Activated CD8-positive, alpha-beta T cell treated with anti-CD3 and anti-CD28 coated beads, Interleukin-2, amount 10 ng/mL, durations not matched to agents 7 days and 5 days (primary cell): ENCODE results near the gene MTFR1L. TPM values are rescaled to one million over a fixed set of nuclear protein-coding genes. Genes with fewer than 3 reads are reported as not detected.

Source experiments
- ATAC-seq: fragments of 150-1000 bp; cut with Tn5 transposase; one replicate; pipeline ENCODE4 v1.10.0; 2021; ENCODE audit warnings: moderate library complexity
- CTCF ChIA-PET: fragments of 350-600 bp; sonication (Branson Sonifier 250); formaldehyde crosslinking; loops from one replicate; lab custom pipeline; 2021; ENCODE audit warnings: antibody characterized with exemption; lab: Charles Lee
- POLR2A ChIA-PET: fragments of 350-600 bp; sonication (Branson Sonifier 250); formaldehyde crosslinking; loops from one replicate; lab custom pipeline; 2021; ENCODE audit warnings: antibody characterized with exemption; lab: Charles Lee
- DNase-seq: peaks from one replicate; pipeline ENCODE4 v3.0.0-alpha.2; 2020
- H3K27ac Mint-ChIP-seq: one replicate; pipeline ENCODE4 v1.8.0; 2021; ENCODE audit warnings: mild to moderate bottlenecking, mixed read lengths
- H3K27me3 Mint-ChIP-seq: one replicate; pipeline ENCODE4 v1.8.0; 2021; ENCODE audit warnings: low read depth, mixed read lengths
- H3K36me3 Mint-ChIP-seq: one replicate; pipeline ENCODE4 v1.8.0; 2021; ENCODE audit warnings: low read depth, mixed read lengths
- H3K4me1 Mint-ChIP-seq: one replicate; pipeline ENCODE4 v1.8.0; 2021; ENCODE audit warnings: low read depth, mixed read lengths
- H3K4me3 Mint-ChIP-seq: one replicate; pipeline ENCODE4 v1.8.0; 2021; ENCODE audit warnings: mild to moderate bottlenecking, mixed read lengths
- H3K9me3 Mint-ChIP-seq: one replicate; pipeline ENCODE4 v1.8.0; 2022; ENCODE audit warnings: mixed read lengths; ENCODE audit not compliant: insufficient read depth
- total RNA-seq, 2 experiments: library from RNA; stranded (reverse); gene quantifications; one replicate each; pipeline ENCODE4 v1.2.3, GENCODE V29; 2021

The MTFR1L gene
- total RNA-seq, 2 experiments from 2014 or later, result 26.2 to 26.7 TPM

- no peak for ATAC-seq
- CTCF ChIA-PET, result interaction anchor here (2.9 kb wide), 1 partner anchor 19 kb away, joined by 17 read pairs; no protein-coding TSS in a partner anchor
Measured at GRCh38 chr1:25877155-25877554, 57.4 kb downstream of the MTFR1L start.

GRCh38 chr1:25878690-25879089, 58.9 kb downstream of the MTFR1L start:
- DNase-seq, result no peak
- CTCF ChIA-PET, result no interaction called here
- H3K36me3 Mint-ChIP-seq, result no peaks in the 10 kb centered on the region
- ATAC-seq, result no peak
- peaks cover 11% of the 10 kb centered on the region for H3K4me1 Mint-ChIP-seq
- no peak overlapping the region for H3K4me3 Mint-ChIP-seq
- H3K27me3 Mint-ChIP-seq, result peaks cover 14% of the 10 kb centered on the region
- H3K27ac Mint-ChIP-seq, result no peak overlapping the region
- POLR2A ChIA-PET, result no interaction called here
- H3K9me3 Mint-ChIP-seq, result no peaks in the 10 kb centered on the region

More at GRCh38 chr1:25877155-25877554, 57.4 kb downstream of the MTFR1L start:
- no peaks in the 10 kb centered on the region for H3K9me3 Mint-ChIP-seq
- H3K27ac Mint-ChIP-seq, result no peak overlapping the region
- no peaks in the 10 kb centered on the region for H3K36me3 Mint-ChIP-seq
- no peak overlapping the region for H3K4me3 Mint-ChIP-seq
- DNase-seq, result no peak
- H3K4me1 Mint-ChIP-seq, result peaks cover 11% of the 10 kb centered on the region
- POLR2A ChIA-PET, result no interaction called here
- H3K27me3 Mint-ChIP-seq, result peaks cover 14% of the 10 kb centered on the region

GRCh38 chr1:25879675-25880074, 59.9 kb downstream of the MTFR1L start:
- ChIA-PET POLR2A (no interaction called here), CTCF (interaction anchor here (1.2 to 1.6 kb wide), 2 partner anchors 16 to 118 kb away, joined by 3 to 6 read pairs; partner anchors contain the start of gene PAFAH2)
- H3K4me1 Mint-ChIP-seq, result peaks cover 9% of the 10 kb centered on the region
- H3K36me3 Mint-ChIP-seq, result no peaks in the 10 kb centered on the region
- no peak overlapping the region for H3K27ac Mint-ChIP-seq
- ATAC-seq (no peak), DNase-seq (no peak)
- H3K27me3 Mint-ChIP-seq, result peaks cover 14% of the 10 kb centered on the region
- H3K4me3 Mint-ChIP-seq, result no peak overlapping the region
- H3K9me3 Mint-ChIP-seq, result no peaks in the 10 kb centered on the region

- ATAC-seq, result no peak
- Mint-ChIP-seq H3K36me3 (no peaks in the 10 kb centered on the region), H3K9me3 (no peaks in the 10 kb centered on the region), H3K27ac (no peak overlapping the region), H3K27me3 (peaks cover 14% of the 10 kb centered on the region), H3K4me3 (no peak overlapping the region), H3K4me1 (peaks cover 3% of the 10 kb centered on the region)
- ChIA-PET POLR2A (no interaction called here), CTCF (interaction anchor here (1.2 to 1.6 kb wide), 2 partner anchors 15 to 117 kb away, joined by 3 to 6 read pairs; partner anchors contain the start of gene PAFAH2)
- DNase-seq, result no peak
Measured at GRCh38 chr1:25880518-25880917, 60.8 kb downstream of the MTFR1L start.

- H3K4me1 Mint-ChIP-seq, result no peaks in the 10 kb centered on the region
- ChIA-PET CTCF (interaction anchor here (1.2 kb wide), 1 partner anchor 14 kb away, joined by 6 read pairs; no protein-coding TSS in a partner anchor), POLR2A (interaction anchor here (1.1 kb wide), 1 partner anchor 95 kb away, joined by 4 read pairs; no protein-coding TSS in a partner anchor)
- ATAC-seq (no peak), DNase-seq (no peak)
- no peaks in the 10 kb centered on the region for H3K36me3 Mint-ChIP-seq
- H3K27ac Mint-ChIP-seq, result no peak overlapping the region
- no peak overlapping the region for H3K4me3 Mint-ChIP-seq
- H3K27me3 Mint-ChIP-seq, result peaks cover 10% of the 10 kb centered on the region
- H3K9me3 Mint-ChIP-seq, result no peaks in the 10 kb centered on the region
Measured at GRCh38 chr1:25881266-25881665, 61.5 kb downstream of the MTFR1L start.

Other genes with a start within 250 kb of the MTFR1L start
- gene MAN1C1, start 203.2 kb upstream of the MTFR1L start, total RNA-seq, result 10 to 100 TPM; 16.8 to 17.9 TPM
- 1 to 10 TPM; 4.5 to 5.1 TPM for gene SELENON, start 19.8 kb upstream of the MTFR1L start, total RNA-seq
- 1 to 10 TPM; 7.8 to 9.1 TPM for gene AUNIP, start 39.5 kb downstream of the MTFR1L start, total RNA-seq
- gene PAQR7, start 55.8 kb downstream of the MTFR1L start, total RNA-seq, result 1 to 10 TPM; 3.2 to 3.3 TPM
- gene STMN1, start 86.5 kb downstream of the MTFR1L start, total RNA-seq, result 100 to 1,000 TPM; 740 to 781 TPM
- 10 to 100 TPM in 1 of 2 experiments, 1 to 10 TPM in 1; 9.1 to 10.9 TPM for gene PAFAH2, start 178.1 kb downstream of the MTFR1L start, total RNA-seq
- gene EXTL1, start 201.8 kb downstream of the MTFR1L start, total RNA-seq, result not detected
- gene SLC30A2, start 226.2 kb downstream of the MTFR1L start, total RNA-seq, result not detected
- gene TRIM63, start 247.7 kb downstream of the MTFR1L start, total RNA-seq, result under 1 TPM in 1 of 2 experiments, not detected in 1; 0.23 TPM